Stimulated activated CD8-positive, alpha-beta memory T cell treated with anti-CD3 and anti-CD28 coated beads, Interleukin-4, amount 100 ng/mL, for 48 hours (primary cell): ENCODE results near the gene FSTL5.

Experiments
- DNase-seq: peaks from one replicate; pipeline ENCODE4 v3.0.0-alpha.2; 2020

FSTL5 gene

DNA sequence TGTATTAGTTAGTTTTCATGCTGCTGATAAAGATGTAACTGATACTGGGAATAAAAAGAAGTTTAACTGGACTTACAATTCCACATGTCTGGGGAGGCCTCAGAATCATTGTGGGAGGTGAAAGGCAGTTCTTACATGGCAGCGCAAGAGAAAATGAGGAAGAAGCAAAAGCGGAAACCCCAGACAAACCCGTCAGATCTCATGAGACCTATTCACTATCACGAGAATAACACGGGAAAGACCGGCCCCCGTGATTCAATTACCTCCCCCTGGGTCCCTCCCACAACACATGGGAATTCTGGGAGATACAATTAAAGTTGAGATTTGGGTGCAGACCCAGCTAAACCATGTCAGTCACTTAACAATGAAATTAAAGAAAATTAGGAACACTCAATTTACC, 499.1 kb downstream of the FSTL5 start:
- no peak for DNase-seq

DNA sequence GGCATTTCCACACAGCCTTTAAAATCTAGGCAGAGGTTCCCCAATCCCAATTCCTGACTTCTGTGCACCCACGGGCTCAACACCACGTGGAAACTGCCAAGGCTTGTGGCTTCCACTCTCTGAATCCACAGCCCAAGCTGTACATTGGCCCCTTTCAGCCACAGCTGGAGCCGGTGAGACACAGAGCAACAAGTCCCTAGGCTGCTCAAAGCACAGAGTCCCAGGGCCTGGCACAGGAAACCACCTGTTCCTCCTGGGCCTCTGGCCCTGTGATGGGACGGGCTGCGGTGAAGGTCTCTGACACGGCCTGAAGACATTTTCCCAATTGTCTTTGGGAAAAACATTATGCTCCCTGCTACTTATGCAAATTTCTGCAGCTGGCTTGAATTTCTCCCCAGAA, 500.0 kb downstream of the FSTL5 start:
- DNase-seq, result no peak

DNA sequence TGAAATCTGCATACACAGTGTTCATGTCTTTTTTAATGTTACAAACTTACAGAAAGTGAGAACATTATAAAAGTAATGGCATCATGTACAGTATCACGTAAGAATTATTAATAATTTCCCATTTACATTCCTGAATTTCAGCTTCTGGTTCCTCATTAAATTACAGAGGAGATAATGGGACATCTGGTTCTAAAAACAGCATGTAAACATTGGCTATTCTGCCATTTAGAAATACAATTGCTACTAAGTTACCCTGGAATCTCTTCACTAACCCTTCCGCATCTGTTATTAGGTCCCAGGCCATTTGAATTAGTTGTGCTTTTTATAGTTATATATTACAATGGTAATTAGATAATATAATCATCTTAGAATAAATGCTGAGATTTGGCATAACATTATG, 505.1 kb downstream of the FSTL5 start:
- no peak for DNase-seq

DNA sequence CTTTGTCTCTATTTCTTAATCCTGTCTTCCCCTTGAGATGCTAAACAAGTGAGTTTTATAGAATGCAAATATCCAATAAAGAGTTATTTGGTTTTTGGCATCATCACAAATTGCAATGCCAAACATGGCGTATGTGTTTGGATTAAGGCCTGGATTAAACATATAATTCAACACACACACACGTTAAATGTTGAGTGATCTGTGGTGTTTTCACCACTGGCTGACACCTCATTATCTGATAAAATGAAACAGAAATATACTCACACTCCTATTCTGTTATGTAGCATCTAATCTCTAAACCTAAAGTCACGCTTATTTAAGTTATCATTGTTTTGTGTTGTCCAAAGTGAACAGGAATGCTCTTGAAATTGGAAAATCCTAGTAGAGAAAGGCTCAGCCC, 506.2 kb downstream of the FSTL5 start:
- DNase-seq, result no peak

DNA sequence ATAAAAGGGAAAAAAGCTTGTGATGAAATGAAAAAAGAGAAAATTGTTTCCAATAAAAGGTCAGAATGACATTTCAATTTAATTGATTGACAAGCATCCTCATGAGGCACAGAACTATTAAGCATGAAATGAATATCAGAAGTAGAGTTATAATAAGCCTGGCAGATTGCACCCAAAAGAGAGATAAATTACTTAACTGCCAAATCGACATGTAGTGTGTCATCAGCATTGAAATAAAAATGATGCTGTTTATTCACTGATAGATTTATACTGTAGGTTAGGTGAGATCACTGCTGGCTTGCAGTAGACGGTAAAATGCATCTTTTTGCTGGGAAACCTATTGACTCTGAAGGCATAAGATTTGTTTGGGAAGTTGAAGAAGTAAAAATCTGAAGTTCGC, 507.2 kb downstream of the FSTL5 start:
- no peak for DNase-seq

DNA sequence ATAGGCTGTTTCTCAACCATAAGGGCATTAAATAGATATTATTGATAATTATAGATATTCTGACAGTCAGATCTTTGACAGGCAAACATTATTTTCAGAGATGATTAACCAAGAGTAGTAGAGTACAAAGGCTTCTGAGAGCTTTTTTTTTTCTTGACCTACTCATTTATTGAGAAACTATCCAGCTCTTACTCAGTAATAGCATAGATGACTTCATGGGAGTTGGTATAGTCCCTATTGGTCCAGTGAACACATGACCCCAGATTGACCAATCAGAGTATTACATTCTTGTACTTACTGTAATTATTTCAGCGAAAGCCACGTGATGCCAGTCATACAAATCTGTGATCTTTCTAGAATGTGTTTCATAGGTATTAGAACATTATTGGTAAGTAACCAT, 508.7 kb downstream of the FSTL5 start:
- DNase-seq, result no peak

DNA sequence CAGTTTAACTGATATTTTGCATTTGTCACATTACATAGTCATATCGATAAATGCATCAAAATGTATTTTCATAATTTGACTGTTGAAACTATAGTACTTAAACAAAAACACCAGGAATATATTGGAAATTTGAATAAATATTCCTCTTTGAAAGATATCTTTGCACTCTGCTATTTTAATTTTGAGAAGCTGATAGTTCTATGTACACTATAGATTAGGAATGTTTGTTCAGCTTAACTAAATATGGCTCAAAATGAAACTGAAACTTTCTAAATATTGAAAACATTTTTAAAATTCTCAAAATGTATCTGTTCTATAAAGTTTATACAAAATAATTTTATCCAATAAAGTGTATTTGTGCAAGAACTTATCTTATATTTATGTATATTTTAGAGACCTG, 510.1 kb downstream of the FSTL5 start:
- no peak for DNase-seq

DNA sequence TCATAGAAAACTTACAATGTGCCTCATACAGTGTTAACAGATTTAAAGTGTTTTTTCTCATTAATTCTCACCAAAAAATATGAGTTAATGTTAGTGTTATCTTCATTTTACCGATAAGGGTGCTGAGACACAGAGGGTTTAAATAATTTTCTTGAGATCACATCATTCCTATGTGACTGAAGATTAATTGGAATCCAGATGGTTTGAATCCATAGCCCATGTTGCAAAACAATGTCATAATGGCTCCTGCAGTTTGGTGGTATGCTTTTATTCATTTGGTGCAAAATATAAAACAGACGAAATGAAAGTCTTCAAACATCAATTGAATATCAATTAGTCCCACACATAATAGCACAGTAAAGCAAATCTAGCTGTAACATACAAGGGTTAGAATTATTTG, 512.2 kb downstream of the FSTL5 start:
- DNase-seq, result no peak

DNA sequence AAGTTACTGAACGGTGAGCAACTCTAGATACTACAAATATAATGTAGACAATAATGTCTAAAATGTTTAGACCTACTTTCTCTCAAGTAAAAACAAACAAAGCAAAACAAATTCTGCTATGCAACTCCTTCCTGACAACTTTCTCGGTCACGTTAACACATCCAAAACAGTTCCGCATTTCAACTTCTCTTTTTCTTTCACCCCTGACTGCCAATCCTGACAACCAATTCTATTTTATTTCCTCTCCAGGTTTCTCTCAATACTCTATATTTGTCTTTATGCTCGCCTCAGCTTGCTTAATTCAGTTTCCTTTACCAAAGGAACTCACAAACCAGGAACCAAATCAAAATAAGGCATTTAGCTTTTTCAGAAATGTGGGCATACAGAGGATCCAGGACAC, 513.0 kb downstream of the FSTL5 start:
- no peak for DNase-seq

DNA sequence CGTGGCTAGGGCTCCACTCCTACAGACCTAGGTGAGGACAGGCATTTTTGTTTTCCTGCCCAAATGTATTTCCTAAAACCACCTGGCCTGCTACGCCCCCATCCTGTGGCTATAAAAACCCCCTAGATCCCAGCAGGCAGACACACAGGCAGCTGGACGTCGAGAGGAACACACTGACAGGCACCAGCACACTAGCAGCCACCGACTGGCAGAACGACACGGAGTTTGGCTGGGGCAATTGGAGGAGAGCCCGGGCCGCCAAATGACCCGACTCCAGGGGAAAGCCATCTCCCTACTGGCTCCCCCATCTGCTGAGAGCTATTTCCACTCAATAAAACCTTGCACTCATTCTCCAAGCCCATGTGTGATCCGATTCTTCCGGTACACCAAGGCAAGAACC, 516.0 kb downstream of the FSTL5 start:
- no peak for DNase-seq

DNA sequence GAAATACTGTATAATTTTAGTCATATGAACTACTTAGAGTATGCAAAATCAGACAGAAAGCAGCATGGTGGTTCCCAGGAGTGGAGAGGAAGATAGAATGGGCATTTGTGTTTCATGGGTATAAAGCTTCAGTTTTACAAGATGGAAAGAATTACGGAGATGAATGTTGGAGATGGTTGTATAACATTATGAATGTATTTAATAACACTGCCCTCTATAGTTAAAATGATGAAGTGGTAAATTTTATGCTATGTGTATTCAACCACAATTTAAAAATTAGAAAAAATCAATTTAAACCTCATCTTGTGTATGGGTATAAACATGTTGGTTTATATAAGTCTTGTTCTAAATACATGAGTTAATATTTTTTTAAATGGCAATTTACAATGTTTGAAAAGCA, 521.1 kb downstream of the FSTL5 start:
- DNase-seq, result no peak

DNA sequence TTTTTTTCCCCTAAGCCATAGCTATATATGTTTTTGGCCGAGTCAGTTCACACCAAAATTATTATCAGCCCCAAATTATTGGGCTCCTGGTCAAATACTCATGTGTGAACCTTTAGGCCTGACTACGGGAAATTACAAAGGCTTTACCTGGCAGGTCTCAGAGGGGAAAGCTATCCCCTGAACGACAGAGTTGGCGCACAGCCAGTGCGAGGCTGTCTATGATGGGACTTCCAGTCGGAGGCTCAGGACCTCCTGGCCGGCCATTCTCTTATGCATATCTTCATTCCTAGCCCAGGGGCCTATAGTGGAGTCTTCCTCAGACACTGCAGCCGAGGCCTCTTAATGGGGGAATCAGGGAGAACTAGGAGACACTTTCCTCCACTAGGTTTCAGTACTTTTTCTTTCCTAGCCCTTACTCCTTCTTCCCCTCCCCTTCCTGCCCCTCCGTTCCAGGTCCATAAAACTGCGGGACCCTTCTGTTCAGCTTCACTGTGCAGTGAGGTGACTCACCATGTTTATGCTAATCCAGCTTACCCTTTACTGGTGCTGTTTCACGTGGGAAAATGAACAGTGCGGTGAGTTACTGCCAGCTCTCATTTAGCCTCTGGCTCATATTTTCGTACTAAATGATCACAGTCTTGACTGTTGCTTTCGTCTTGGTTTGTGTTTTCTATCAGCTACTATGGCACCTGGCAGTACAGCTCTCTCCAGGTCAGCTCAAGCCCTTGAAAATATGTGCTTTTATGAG, 533.9 kb downstream of the FSTL5 start:
- no peak for DNase-seq

DNA sequence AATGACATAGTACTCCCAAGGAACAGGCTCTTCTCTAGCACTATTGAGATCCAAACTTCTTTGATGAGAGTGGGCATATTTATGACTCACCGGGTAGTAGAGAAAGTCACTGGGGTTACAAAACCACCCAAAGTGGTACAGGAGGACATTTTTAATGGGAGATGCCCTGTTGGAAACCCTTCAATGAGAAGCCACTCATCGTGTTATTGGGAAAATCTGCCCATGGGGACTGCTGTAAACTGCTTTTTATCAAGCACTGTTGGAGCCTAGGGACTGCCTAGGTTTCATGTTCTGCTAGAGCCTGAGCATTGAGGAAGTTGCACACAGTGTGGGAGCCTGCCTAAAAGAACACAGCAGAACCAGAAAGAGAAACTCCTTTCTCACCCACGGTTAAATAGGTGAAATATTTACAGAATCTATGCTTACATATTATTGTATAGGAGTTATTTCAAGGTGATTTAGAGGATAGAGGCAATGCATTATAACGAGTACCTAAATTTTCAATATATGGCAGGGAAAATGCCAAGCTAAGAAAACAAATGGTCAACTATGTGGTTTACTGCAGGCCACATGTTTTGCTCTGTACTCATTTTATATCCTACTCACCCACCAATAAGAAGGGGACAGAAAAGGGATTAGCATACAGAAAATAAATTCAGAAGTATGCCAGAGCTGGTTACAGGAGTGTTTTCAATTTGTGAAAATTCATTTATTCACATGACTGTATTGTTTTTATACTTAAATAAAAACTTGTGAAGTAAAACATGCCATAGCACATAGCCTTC, 559.1 kb downstream of the FSTL5 start:
- no peak for DNase-seq

DNA sequence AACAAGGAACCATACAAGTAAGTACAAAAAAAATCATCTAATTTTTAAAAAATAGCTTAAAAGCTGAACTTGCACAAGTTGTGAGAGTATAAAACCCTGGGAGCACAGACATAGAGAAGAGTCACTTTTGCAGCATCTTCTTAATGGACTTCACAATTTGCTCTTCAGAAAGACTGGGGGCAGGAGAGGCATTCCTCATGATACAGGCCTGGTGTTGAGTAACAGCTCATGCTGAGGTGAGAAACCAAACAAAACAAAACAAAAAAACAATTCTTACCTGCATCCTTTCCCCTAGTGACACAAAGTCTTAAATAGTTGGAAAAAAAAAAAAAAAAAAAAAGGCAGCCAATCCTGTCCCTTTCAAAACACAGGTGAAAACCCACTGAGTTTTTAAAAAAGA, 562.8 kb downstream of the FSTL5 start:
- no peak for DNase-seq

DNA sequence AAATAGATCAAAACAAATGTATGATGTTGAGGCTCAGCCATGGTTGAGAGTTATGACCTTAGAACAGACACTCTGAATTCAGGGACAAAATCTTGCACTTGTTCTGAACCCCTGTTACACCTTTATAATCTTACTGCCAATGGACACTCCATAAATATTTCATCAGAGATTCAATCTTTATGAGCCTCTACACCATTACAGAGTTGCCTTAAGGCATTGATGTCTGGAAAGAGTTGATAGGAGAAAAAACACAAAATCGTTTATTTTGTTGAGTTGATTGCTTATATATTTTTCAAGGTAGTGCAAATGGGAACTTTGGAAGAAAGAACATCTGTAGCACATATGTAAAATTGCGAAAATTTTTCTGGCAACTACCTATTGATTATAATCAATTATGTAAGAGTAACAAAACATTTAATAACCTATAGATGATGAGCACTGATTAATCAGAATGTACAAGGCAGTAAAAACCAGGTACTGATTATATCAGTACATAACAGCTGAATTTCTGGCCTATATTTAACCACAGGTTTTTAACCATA, 568.5 kb downstream of the FSTL5 start:
- no peak for DNase-seq

DNA sequence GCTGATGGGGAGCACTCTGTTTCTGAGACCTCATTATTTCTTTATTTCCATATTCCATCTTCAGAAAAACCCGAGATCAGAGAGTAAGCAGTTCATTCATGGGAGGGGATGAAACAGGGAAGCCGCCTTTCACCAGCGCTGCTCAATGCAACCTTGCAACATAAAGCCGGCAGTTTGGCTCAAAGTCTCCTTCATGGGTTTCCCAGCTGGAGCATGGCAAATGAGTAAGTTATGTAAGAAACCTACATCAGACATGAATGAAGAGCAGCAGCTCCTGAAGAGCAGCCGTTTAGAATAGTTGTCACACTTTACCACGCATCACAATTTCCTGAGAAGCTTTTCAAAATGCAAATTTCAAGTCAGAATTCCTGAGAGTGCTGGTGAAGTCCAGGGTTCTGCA, 578.8 kb downstream of the FSTL5 start:
- no peak for DNase-seq

DNA sequence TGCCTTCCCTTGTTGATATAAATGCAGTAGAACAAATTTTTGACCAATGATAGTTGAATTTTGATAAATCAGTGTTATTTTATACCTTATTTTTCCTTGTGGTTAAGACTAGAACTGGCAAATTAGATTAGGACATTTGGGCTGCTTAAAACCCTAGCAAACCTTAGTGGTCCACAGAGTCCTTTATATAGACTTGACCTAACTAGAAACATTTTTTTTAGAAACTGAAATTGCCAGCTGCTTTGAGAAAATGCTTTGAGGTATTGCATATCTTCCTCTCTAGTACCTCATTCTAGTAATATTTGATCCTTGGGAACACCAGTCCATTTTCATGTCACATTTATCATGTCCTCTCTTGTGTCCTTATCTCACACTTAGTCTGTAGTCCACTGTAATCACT, 580.3 kb downstream of the FSTL5 start:
- no peak for DNase-seq

DNA sequence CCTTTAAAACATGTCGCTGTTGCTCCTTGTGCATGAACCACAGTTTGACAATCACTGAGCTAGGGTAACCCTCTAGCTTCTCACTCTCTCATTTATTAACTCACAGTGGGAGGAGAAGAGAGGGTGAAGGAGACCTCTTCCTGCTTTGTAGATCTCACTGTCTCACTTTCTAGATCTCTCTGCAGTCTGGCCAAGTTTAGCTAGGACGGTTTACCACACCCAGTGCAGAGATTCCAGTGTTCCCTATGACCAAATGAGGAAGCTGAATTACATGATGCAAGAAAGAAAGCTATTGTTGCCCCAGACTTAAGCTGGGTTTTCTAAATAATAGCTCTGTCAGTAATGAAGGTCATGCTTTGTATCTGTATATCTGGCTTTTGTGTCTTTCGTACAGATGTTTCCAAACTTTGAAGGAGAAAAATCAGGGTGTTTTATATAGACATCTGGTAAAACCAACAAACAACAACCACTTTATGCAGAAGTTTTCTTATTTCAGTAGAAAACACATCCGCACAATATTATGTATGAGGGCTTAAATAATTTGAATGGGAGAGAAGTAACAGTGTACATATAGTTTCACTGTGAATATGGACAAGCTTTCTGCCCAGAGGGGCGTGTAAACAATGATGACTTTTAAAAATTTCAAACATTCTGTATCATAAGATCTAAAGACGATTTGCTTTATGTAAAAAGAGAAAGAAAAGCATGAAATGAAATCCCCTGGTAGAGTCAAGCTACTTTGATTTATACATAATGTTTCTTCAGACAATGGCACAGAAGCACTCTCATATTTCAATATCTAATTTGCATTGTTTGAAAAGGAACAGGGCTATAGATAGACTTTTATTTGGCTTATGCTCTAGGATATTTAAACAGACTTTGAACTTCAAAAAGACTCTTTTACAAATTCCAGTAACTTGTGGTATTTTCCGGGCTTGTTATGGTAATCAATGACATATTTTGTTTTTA, 582.3 kb downstream of the FSTL5 start:
- DNase-seq, result no peak

DNA sequence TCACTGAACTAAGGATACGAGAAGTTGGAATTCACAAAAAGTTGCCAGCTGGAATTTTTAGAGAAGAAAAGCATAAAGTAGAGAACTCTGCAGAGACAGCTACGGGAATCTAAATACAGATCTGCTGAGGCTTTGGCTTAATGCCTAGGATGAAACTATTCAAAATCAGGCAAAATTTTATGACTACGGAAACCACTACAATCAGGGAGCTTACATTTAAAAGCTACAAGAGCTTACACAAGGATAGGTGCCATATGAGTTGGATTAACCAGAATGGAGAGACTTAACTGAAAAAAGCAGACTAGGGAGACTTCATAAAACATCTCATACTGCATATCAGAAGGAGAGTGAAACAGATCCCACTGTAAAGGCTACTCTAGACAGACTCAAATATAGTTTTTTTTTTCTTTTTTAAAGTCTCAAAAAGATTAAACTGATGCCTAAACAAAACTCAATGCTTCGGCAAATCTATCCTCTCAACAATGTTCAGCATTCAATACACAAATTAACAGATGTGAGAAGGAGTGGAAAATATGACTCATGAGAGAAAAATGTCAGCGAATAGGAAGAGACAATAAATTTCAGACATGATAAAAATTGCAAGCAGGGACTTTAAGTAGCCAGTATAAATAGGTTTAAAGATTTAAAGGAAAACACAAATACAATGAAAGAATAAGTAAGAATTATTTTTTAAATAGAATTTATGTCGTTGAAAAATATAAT, 586.1 kb downstream of the FSTL5 start:
- no peak for DNase-seq

DNA sequence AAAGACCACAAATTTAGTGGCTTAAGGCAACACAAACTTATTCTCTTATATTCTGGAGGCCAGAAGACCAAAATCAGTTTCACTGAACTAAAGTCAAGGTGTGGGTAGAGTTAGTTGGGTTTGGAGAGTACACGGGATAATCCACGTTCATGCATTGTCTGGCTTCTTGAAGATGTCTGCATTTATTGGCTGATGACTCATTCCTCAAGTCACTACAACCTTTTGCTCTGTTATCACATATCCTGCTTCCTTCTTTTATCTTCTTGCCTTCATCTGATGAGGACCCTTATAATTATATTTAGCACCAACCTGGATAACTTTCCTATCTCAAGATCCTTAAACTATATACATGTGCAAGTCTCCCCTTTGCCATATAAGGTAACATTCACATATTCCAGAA, 590.0 kb downstream of the FSTL5 start:
- no peak for DNase-seq

DNA sequence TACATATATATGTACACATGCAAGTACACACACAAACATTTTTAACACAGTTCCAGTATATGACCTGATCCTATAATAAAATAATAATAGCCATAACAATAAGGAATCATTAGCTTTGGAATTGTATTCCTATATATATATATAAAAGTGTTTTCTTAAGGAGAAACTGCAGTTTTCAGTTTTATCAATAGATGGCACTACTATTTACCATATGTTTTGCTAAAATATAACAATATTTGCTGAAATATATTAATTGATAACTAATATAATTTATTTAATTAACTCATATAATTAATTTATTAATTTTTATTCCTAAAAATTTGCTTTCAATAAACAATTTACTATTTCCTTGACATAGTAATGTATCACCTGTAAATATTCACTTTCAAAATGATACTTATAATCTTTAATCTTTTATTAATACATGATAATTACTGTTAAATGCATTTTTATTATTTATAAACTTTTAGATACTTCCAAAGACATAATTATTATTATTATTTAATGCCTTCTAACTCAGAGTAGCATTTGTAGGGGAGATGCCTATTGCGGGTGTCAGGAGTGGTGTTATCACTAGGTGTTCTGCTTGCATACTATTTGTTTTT, 599.5 kb downstream of the FSTL5 start:
- no peak for DNase-seq
